Natural killer cell (primary cell): ENCODE results near the gene EARS2. TPM values are rescaled to one million over a fixed set of nuclear protein-coding genes. Genes with fewer than 3 reads are reported as not detected.

Experiments
- ATAC-seq, 3 donors: fragments of 150-1000 bp in 2 of 3; fragments of 200-7000 bp in 1 of 3; cut with Tn5 transposase; 1 replicate in 1 of 3; 2 replicates in 2 of 3; pipeline ENCODE4 v1.10.0; 2021; ENCODE audit warnings: mild to moderate bottlenecking in 2 of 3, moderate library complexity in 2 of 3
- DNase-seq, 2 donors: peaks; one replicate each; pipeline versions ENCODE4 v3.0.0 to v3.0.0-alpha.2; 2013 to 2021; ENCODE audit warnings: mixed read lengths in 1 of 2
- H3K27ac ChIP-seq: one replicate; pipeline ENCODE4 v1.5.1; 2013; ENCODE audit warnings: mild to moderate bottlenecking, low read length
- H3K27me3 ChIP-seq: one replicate; pipeline ENCODE4 v1.6.1; 2013; ENCODE audit warnings: low read length; ENCODE audit not compliant: control insufficient read depth, insufficient read depth
- H3K36me3 ChIP-seq: one replicate; pipeline ENCODE4 v1.6.1; 2013; ENCODE audit warnings: low read length; ENCODE audit not compliant: control insufficient read depth, insufficient read depth
- H3K4me1 ChIP-seq: one replicate; pipeline ENCODE4 v1.6.1; 2013; ENCODE audit warnings: low read length; ENCODE audit not compliant: control insufficient read depth, insufficient read depth
- H3K4me3 ChIP-seq: one replicate; pipeline ENCODE4 v1.5.1; 2013; ENCODE audit warnings: low read length
- H3K9me3 ChIP-seq: one replicate; pipeline ENCODE4 v1.6.1; 2013; ENCODE audit warnings: low read length; ENCODE audit not compliant: control insufficient read depth, insufficient read depth
- H3K27ac Mint-ChIP-seq, 2 donors: one replicate each; pipeline ENCODE4 v1.8.0; 2022; ENCODE audit warnings: mild to moderate bottlenecking in 2 of 2, mixed read lengths in 2 of 2, moderate library complexity in 1 of 2
- H3K27me3 Mint-ChIP-seq, 2 donors: one replicate each; pipeline ENCODE4 v1.8.0; 2022; ENCODE audit warnings: low read depth in 2 of 2, mixed read lengths in 2 of 2
- H3K36me3 Mint-ChIP-seq: one replicate; pipeline ENCODE4 v1.8.0; 2022; ENCODE audit warnings: mixed read lengths
- H3K4me1 Mint-ChIP-seq, 2 donors: one replicate each; pipeline ENCODE4 v1.8.0; 2022; ENCODE audit warnings: mixed read lengths in 2 of 2
- H3K4me3 Mint-ChIP-seq: one replicate; pipeline ENCODE4 v1.8.0; 2022; ENCODE audit warnings: mild to moderate bottlenecking, moderate library complexity, mixed read lengths
- H3K9me3 Mint-ChIP-seq, 2 donors: one replicate each; pipeline ENCODE4 v1.8.0; 2022; ENCODE audit warnings: mixed read lengths in 2 of 2
- WGBS: methylation state at CpG from one replicate; pipeline ENCODE4 v1.1.7; 2013; ENCODE audit warnings: missing lambda C conversion rate; ENCODE audit not compliant: insufficient coverage; 5-methylcytosine and 5-hydroxymethylcytosine counted together
- intact Hi-C: fragments of 100-400 bp; cut with micrococcal nuclease; formaldehyde crosslinking; loops from one replicate; pipeline ENCODE4 v1.14.2; 2022
- total RNA-seq, 4 donors: library from RNA; stranded (reverse); fragments of 120-200 nt in 1 of 4; gene quantifications; one replicate each; pipeline versions ENCODE4 v1.2.3 to v1.2.4, GENCODE V29; 2013 to 2022
- TF ChIP-seq, protein P1 (sequence below): fragments of 200-600 bp; IDR thresholded peaks from one replicate; pipeline ENCODE4 v1.8.0; 2022; ENCODE audit warnings: antibody characterized with exemption

Gene EARS2
- total RNA-seq, 3 donors from 2014 or later (not counting 1 experiment from before 2014, with no cell fraction given) = 12.1 to 14.2 (median 12.4) TPM

- WGBS = 93% methylated on average over 5 of the region's 5 CpGs
- Histone ChIP-seq H3K27ac (no peak overlapping the region), H3K27me3 (no peaks in the 10 kb centered on the region), H3K36me3 (peaks cover 56% of the 10 kb centered on the region), H3K9me3 (no peaks in the 10 kb centered on the region), H3K4me1 (peaks cover 4% of the 10 kb centered on the region), H3K4me3 (no peak overlapping the region)
- intact Hi-C loops = no loop called here
- H3K36me3 Mint-ChIP-seq = no peaks in the 10 kb centered on the region
- no peaks in the 10 kb centered on the region for H3K27me3 Mint-ChIP-seq
- TF ChIP-seq, protein P1, sequence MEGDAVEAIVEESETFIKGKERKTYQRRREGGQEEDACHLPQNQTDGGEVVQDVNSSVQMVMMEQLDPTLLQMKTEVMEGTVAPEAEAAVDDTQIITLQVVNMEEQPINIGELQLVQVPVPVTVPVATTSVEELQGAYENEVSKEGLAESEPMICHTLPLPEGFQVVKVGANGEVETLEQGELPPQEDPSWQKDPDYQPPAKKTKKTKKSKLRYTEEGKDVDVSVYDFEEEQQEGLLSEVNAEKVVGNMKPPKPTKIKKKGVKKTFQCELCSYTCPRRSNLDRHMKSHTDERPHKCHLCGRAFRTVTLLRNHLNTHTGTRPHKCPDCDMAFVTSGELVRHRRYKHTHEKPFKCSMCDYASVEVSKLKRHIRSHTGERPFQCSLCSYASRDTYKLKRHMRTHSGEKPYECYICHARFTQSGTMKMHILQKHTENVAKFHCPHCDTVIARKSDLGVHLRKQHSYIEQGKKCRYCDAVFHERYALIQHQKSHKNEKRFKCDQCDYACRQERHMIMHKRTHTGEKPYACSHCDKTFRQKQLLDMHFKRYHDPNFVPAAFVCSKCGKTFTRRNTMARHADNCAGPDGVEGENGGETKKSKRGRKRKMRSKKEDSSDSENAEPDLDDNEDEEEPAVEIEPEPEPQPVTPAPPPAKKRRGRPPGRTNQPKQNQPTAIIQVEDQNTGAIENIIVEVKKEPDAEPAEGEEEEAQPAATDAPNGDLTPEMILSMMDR = no peak
- no peak overlapping the region for H3K27ac Mint-ChIP-seq
- DNase-seq (no peak), ATAC-seq (no peak)
- H3K4me3 Mint-ChIP-seq = no peak overlapping the region
- no peaks in the 10 kb centered on the region for H3K4me1 Mint-ChIP-seq
- no peaks in the 10 kb centered on the region for H3K9me3 Mint-ChIP-seq
Measured at GRCh38 chr16:23573817-23574216, 16.7 kb upstream of the EARS2 start.

DNA sequence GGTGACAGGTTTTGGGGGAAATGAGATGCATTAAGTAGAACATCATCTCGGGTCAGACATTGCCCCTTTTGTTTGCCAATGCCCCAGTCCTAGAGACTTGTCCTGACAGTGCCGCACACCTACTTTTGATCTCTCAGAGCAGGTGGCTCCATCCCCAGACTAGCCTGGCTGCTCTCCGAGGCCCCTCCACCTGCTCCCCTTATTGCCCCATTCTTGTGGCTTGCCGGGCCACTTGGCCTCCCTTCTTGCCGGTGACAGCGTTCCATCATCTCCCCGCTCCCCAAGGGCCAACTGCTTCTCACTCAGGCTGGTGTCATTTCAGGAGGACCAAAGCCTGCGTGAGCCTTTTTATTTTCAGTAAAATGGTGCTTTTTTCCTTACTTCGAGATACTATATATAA is 15.2 kb upstream of the EARS2 start:
- ATAC-seq (no peak), DNase-seq (no peak)
- Histone ChIP-seq H3K9me3 (no peaks in the 10 kb centered on the region), H3K4me1 (peaks cover 4% of the 10 kb centered on the region), H3K36me3 (peaks cover 61% of the 10 kb centered on the region), H3K4me3 (no peak overlapping the region), H3K27ac (no peak overlapping the region), H3K27me3 (no peaks in the 10 kb centered on the region)
- H3K9me3 Mint-ChIP-seq = no peaks in the 10 kb centered on the region
- TF ChIP-seq, protein P1 = no peak
- no peaks in the 10 kb centered on the region for H3K4me1 Mint-ChIP-seq
- no peak overlapping the region for H3K4me3 Mint-ChIP-seq
- 99% methylated on average over 7 of the region's 9 CpGs for WGBS
- no peaks in the 10 kb centered on the region for H3K36me3 Mint-ChIP-seq
- H3K27ac Mint-ChIP-seq = no peak overlapping the region
- intact Hi-C loops = no loop called here
- no peaks in the 10 kb centered on the region for H3K27me3 Mint-ChIP-seq

DNA sequence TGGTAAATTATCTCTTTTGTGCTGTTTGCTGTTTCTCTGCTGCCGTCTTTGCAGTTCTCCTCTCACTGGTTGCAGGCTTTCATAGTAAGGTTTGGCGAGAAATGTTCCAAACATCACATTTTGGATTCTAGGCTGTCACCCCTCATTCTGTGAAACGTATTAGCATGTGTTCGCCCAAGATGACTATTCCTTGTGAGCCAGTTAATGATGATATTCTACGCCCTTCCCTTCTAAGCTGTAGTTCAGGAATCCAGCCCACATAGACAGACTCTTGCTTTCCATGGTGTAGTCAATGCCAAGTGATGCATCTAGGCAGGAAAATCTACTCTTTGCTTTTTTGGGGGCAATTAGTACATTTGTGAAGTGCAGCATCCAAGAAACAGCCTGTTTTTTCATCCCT is 14.7 kb upstream of the EARS2 start:
- Mint-ChIP-seq H3K4me3 (no peak overlapping the region), H3K27ac (no peak overlapping the region), H3K4me1 (peaks cover 0 to 5% of the 10 kb centered on the region in 2 donors), H3K36me3 (no peaks in the 10 kb centered on the region), H3K9me3 (no peaks in the 10 kb centered on the region), H3K27me3 (no peaks in the 10 kb centered on the region)
- Histone ChIP-seq H3K9me3 (no peaks in the 10 kb centered on the region), H3K4me3 (no peak overlapping the region), H3K36me3 (peaks cover 64% of the 10 kb centered on the region), H3K27ac (no peak overlapping the region), H3K27me3 (no peaks in the 10 kb centered on the region), H3K4me1 (peaks cover 4% of the 10 kb centered on the region)
- intact Hi-C loops = no loop called here
- DNase-seq (no peak), ATAC-seq (no peak)
- 98% methylated on average over 5 of the region's 5 CpGs for WGBS
- TF ChIP-seq, protein P1 = no peak

DNA sequence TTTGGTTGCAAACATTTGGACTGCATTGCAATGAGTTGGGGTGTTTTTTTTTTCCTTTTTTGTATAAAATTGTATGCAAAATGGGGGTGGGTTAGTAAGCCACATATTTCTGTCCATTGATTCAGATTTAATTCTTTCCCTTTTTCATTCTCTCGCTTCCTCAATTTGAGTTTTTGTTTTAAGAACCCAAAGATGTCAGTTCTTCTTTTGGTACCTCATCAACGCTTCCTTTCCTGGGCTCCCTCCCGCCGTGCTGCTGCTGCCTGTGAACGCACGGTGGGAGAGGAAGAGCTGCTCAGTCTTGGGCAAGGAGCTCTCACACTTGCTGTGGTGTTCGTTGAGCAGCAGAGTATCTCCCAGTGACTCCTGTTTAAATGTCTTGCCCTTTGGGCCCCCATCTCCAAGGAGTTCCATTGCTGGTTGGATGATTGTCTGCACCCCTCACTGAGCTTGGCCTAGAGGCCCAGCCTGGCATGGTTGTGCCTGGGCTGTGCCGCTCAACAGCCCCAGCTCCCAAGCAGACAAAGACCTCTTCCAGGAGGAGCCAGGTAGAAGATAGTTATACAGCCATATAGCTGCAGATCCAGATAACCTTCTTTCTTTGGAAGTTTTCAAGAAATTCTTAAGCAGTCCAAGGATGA is 14.0 kb upstream of the EARS2 start:
- Mint-ChIP-seq H3K4me1 (peaks cover 0 to 5% of the 10 kb centered on the region in 2 donors), H3K36me3 (no peaks in the 10 kb centered on the region), H3K9me3 (no peaks in the 10 kb centered on the region), H3K4me3 (no peak overlapping the region), H3K27me3 (no peaks in the 10 kb centered on the region), H3K27ac (no peak overlapping the region)
- no peaks in the 10 kb centered on the region for H3K9me3 ChIP-seq
- no peaks in the 10 kb centered on the region for H3K27me3 ChIP-seq
- TF ChIP-seq, protein P1 = no peak
- intact Hi-C loops = no loop called here
- H3K4me3 ChIP-seq = no peak overlapping the region
- DNase-seq = no peak
- WGBS = 62% methylated on average over 8 of the region's 8 CpGs
- H3K27ac ChIP-seq = no peak overlapping the region
- ATAC-seq = no peak
- H3K4me1 ChIP-seq = peaks cover 4% of the 10 kb centered on the region
- H3K36me3 ChIP-seq = peaks cover 65% of the 10 kb centered on the region
